ENCODE results near the gene ARIH1. TPM values are rescaled to one million over a fixed set of nuclear protein-coding genes. Genes with fewer than 3 reads are reported as not detected.
A peak's percentile ranks its signal among the peaks of the same experiment; 100 is the strongest.
"Not testable (repeated sequence)": the region's sequence is repeated elsewhere in the genome, so short reads cannot be mapped to it uniquely, and the experiment has no call there.

ARIH1 gene
- 15.7 and 27.9 TPM in 2 replicates for total RNA-seq
- polyA plus RNA-seq, result 52.4 and 62.3 TPM in 2 replicates
- polyA plus RNA-seq (2012), result 54.7 and 56.4 TPM in 2 replicates
- 19.0 and 31.7 TPM in 2 replicates for polyA minus RNA-seq (ENCODE audit: low replicate concordance)

- peak within 1 kb of the TSS; percentile 99 for H3K9ac ChIP-seq (ENCODE audit: insufficient read depth, low read length)
- H3K9me3 ChIP-seq (ENCODE audit: control insufficient read depth, insufficient read depth, low read depth, low read length), result no peaks in the 10 kb centered on the region
- H3K4me2 ChIP-seq (ENCODE audit: extremely low read depth, insufficient read depth, low read length), result peak within 1 kb of the TSS; percentile 88
- peaks cover 5% of the 10 kb centered on the region for H3K4me1 ChIP-seq (ENCODE audit: control insufficient read depth, extremely low read depth, insufficient read depth, low read length)
- no peaks in the 10 kb centered on the region for H3K36me3 ChIP-seq (ENCODE audit: control insufficient read depth, insufficient read depth, low read length)
- peak; percentile 94 to 96 for DNase-seq (ENCODE audit: low read depth in 2 of 2)
- H3K4me3 ChIP-seq (replicated peaks in 1 of 4; ENCODE audit: control extremely low read depth in 1 of 4, insufficient read depth in 1 of 4, low read depth in 3 of 4, low read length in 4 of 4), result peak within 1 kb of the TSS; percentile 90 to 99 (median 94)
- TF ChIP-seq CTCF (conservative IDR thresholded peaks at IDR 0.05 in 1 of 2, IDR thresholded peaks at IDR 0.05 in 1 of 2; ENCODE audit: low read depth in 1 of 2, low read length in 2 of 2) (peak; percentile 17 to 51), EZH2 (IDR thresholded peaks at IDR 0.05; ENCODE audit: low read length, missing control alignments) (no peak)
- H3K79me2 ChIP-seq (ENCODE audit: control insufficient read depth, insufficient read depth, low read length), result peaks cover 44% of the 10 kb centered on the region
- H3K27me3 ChIP-seq (ENCODE audit: control insufficient read depth, insufficient read depth, low read length), result no peaks in the 10 kb centered on the region
- peak within 1 kb of the TSS; percentile 100 for H3K27ac ChIP-seq (ENCODE audit: insufficient read depth, low read length)
- H4K20me1 ChIP-seq (ENCODE audit: control insufficient read depth, extremely low read depth, insufficient read depth, low read length), result peaks cover 7% of the 10 kb centered on the region
- H2AFZ ChIP-seq (ENCODE audit: low read length), result peak within 1 kb of the TSS; percentile 72
Measured at GRCh38 chr15:72473614-72474465, at the start of gene ARIH1. ARIH1 (plus strand) TSS chr15:72474330; CDS start chr15:72474640, 310 bp downstream.

- no peak for DNase-seq (ENCODE audit: low read depth in 2 of 2)
- H3K4me2 ChIP-seq (ENCODE audit: extremely low read depth, insufficient read depth, low read length), result no peak overlapping the region
- H3K36me3 ChIP-seq (ENCODE audit: control insufficient read depth, insufficient read depth, low read length), result no peaks in the 10 kb centered on the region
- no peaks in the 10 kb centered on the region for H3K4me1 ChIP-seq (ENCODE audit: control insufficient read depth, extremely low read depth, insufficient read depth, low read length)
- H3K9ac ChIP-seq (ENCODE audit: insufficient read depth, low read length), result no peak overlapping the region
- H4K20me1 ChIP-seq (ENCODE audit: control insufficient read depth, extremely low read depth, insufficient read depth, low read length), result no peaks in the 10 kb centered on the region
- no peak overlapping the region for H2AFZ ChIP-seq (ENCODE audit: low read length)
- H3K9me3 ChIP-seq (ENCODE audit: control insufficient read depth, insufficient read depth, low read depth, low read length), result no peaks in the 10 kb centered on the region
- H3K79me2 ChIP-seq (ENCODE audit: control insufficient read depth, insufficient read depth, low read length), result no peaks in the 10 kb centered on the region
- TF ChIP-seq CTCF (conservative IDR thresholded peaks at IDR 0.05 in 1 of 2, IDR thresholded peaks at IDR 0.05 in 1 of 2; ENCODE audit: low read depth in 1 of 2, low read length in 2 of 2) (no peak), EZH2 (IDR thresholded peaks at IDR 0.05; ENCODE audit: low read length, missing control alignments) (no peak)
- no peaks in the 10 kb centered on the region for H3K27me3 ChIP-seq (ENCODE audit: control insufficient read depth, insufficient read depth, low read length)
- no peak overlapping the region for H3K4me3 ChIP-seq (replicated peaks in 1 of 4; ENCODE audit: control extremely low read depth in 1 of 4, insufficient read depth in 1 of 4, low read depth in 3 of 4, low read length in 4 of 4)
- no peak overlapping the region for H3K27ac ChIP-seq (ENCODE audit: insufficient read depth, low read length)
Measured at GRCh38 chr15:72426753-72427152, 47.4 kb upstream of the ARIH1 start.

GRCh38 chr15:72437650-72438316 lies 36.3 kb upstream of the ARIH1 start:
- Histone ChIP-seq H3K4me1 (ENCODE audit: control insufficient read depth, extremely low read depth, insufficient read depth, low read length) (no peaks in the 10 kb centered on the region), H4K20me1 (ENCODE audit: control insufficient read depth, extremely low read depth, insufficient read depth, low read length) (no peaks in the 10 kb centered on the region), H3K4me3 (replicated peaks in 1 of 4; ENCODE audit: control extremely low read depth in 1 of 4, insufficient read depth in 1 of 4, low read depth in 3 of 4, low read length in 4 of 4) (no peak overlapping the region), H3K9ac (ENCODE audit: insufficient read depth, low read length) (no peak overlapping the region), H3K79me2 (ENCODE audit: control insufficient read depth, insufficient read depth, low read length) (no peaks in the 10 kb centered on the region), H3K27me3 (ENCODE audit: control insufficient read depth, insufficient read depth, low read length) (no peaks in the 10 kb centered on the region), H2AFZ (ENCODE audit: low read length) (no peak overlapping the region), H3K27ac (ENCODE audit: insufficient read depth, low read length) (no peak overlapping the region), H3K9me3 (ENCODE audit: control insufficient read depth, insufficient read depth, low read depth, low read length) (no peaks in the 10 kb centered on the region), H3K36me3 (ENCODE audit: control insufficient read depth, insufficient read depth, low read length) (no peaks in the 10 kb centered on the region), H3K4me2 (ENCODE audit: extremely low read depth, insufficient read depth, low read length) (no peak overlapping the region)
- DNase-seq (ENCODE audit: low read depth in 2 of 2), result no peak
- TF ChIP-seq EZH2 (IDR thresholded peaks at IDR 0.05; ENCODE audit: low read length, missing control alignments) (no peak), CTCF (conservative IDR thresholded peaks at IDR 0.05 in 1 of 2, IDR thresholded peaks at IDR 0.05 in 1 of 2; ENCODE audit: low read depth in 1 of 2, low read length in 2 of 2) (no peak)

- not testable (repeated sequence) for H4K20me1 ChIP-seq (ENCODE audit: control insufficient read depth, extremely low read depth, insufficient read depth, low read length); DNase-seq (ENCODE audit: low read depth in 2 of 2); H2AFZ ChIP-seq (ENCODE audit: low read length); H3K4me1 ChIP-seq (ENCODE audit: control insufficient read depth, extremely low read depth, insufficient read depth, low read length); H3K79me2 ChIP-seq (ENCODE audit: control insufficient read depth, insufficient read depth, low read length); H3K27ac ChIP-seq (ENCODE audit: insufficient read depth, low read length); H3K36me3 ChIP-seq (ENCODE audit: control insufficient read depth, insufficient read depth, low read length); H3K9me3 ChIP-seq (ENCODE audit: control insufficient read depth, insufficient read depth, low read depth, low read length); H3K4me2 ChIP-seq (ENCODE audit: extremely low read depth, insufficient read depth, low read length); H3K27me3 ChIP-seq (ENCODE audit: control insufficient read depth, insufficient read depth, low read length); H3K9ac ChIP-seq (ENCODE audit: insufficient read depth, low read length); H3K4me3 ChIP-seq (replicated peaks in 1 of 4; ENCODE audit: control extremely low read depth in 1 of 4, insufficient read depth in 1 of 4, low read depth in 3 of 4, low read length in 4 of 4)
Measured at GRCh38 chr15:72442848-72443247, 31.3 kb upstream of the ARIH1 start.
